HL-60/S4 treated with retinoic acid at 250 ng/mL for 4 days and 3 days (cell line): ENCODE measurements around the gene MAT2A.
"Not testable (repeated sequence)": the region's sequence is repeated elsewhere in the genome, so short reads cannot be mapped to it uniquely, and the experiment has no call there.

Experiments used
- in situ Hi-C: fragments of 300-500 bp; cut with MboI; formaldehyde crosslinking; loops from 2 replicates; pipeline ENCODE4 v1.7.0; 2022; ENCODE audit warnings: low sequenced_read_pairs

MAT2A gene

GRCh38 chr2:85547089-85547858 lies 8.3 kb downstream of the MAT2A start:
- in situ Hi-C loops, result no loop called here

GRCh38 chr2:85547859-85548607 lies 9.1 kb downstream of the MAT2A start:
- in situ Hi-C loops, result no loop called here

- in situ Hi-C loops, result no loop called here
Measured at GRCh38 chr2:85548608-85548900, 9.6 kb downstream of the MAT2A start.

GRCh38 chr2:85549095-85549494 lies 10.1 kb downstream of the MAT2A start:
- in situ Hi-C loops, result no loop called here

- in situ Hi-C loops, result loop anchor here (5.0 kb wide), 1 partner anchor 133 kb away; the partner anchor contains the start of gene SH2D6
Measured at GRCh38 chr2:85549826-85550225, 10.9 kb downstream of the MAT2A start.

GRCh38 chr2:85550486-85550885 lies 11.5 kb downstream of the MAT2A start:
- in situ Hi-C loops, result loop anchor here (5.0 kb wide), 1 partner anchor 133 kb away; the partner anchor contains the start of gene SH2D6

GRCh38 chr2:85551698-85552678 lies 13.0 kb downstream of the MAT2A start:
- in situ Hi-C loops, result loop anchor here (5.0 kb wide), 1 partner anchor 135 kb away; the partner anchor contains the start of gene SH2D6

GRCh38 chr2:85553184-85553583 lies 14.2 kb downstream of the MAT2A start:
- in situ Hi-C loops, result loop anchor here (5.0 kb wide), 1 partner anchor 136 kb away; the partner anchor contains the start of gene SH2D6

- in situ Hi-C loops, result loop anchor here (5.0 kb wide), 1 partner anchor 138 kb away; the partner anchor contains the start of gene SH2D6
Measured at GRCh38 chr2:85554980-85555612, 16.1 kb downstream of the MAT2A start.

GRCh38 chr2:85557130-85557529 lies 18.2 kb downstream of the MAT2A start:
- in situ Hi-C loops, result no loop called here

GRCh38 chr2:85558160-85558559 lies 19.2 kb downstream of the MAT2A start:
- in situ Hi-C loops, result no loop called here

GRCh38 chr2:85560403-85560726 lies 21.4 kb downstream of the MAT2A start:
- in situ Hi-C loops, result not testable (repeated sequence)

- in situ Hi-C loops, result no loop called here
Measured at GRCh38 chr2:85560812-85561279, 21.9 kb downstream of the MAT2A start.

GRCh38 chr2:85561280-85562212 lies 22.6 kb downstream of the MAT2A start, which contains the start of gene GGCX:
TSS of gene GGCX (minus strand) at chr2:85561493. CDS start at chr2:85561428, 65 bp downstream.
- in situ Hi-C loops, result no loop called here

GRCh38 chr2:85564144-85564563 lies 25.2 kb downstream of the MAT2A start:
- in situ Hi-C loops, result no loop called here

GRCh38 chr2:85566265-85566664 lies 27.3 kb downstream of the MAT2A start:
- in situ Hi-C loops, result no loop called here

GRCh38 chr2:85575739-85576138 lies 36.8 kb downstream of the MAT2A start:
- in situ Hi-C loops, result no loop called here

- in situ Hi-C loops, result no loop called here
Measured at GRCh38 chr2:85577063-85577385, 38.1 kb downstream of the MAT2A start.
